H9 (cell line): ENCODE results near the gene RBM48. TPM values are rescaled to one million over a fixed set of nuclear protein-coding genes. Genes with fewer than 3 reads are reported as not detected.

Experiments
- DNase-seq: peaks from one replicate; pipeline ENCODE4 v3.0.0-alpha.2; 2017
- H2AFZ ChIP-seq: one replicate; pipeline ENCODE4 v1.6.1; 2013; ENCODE audit warnings: mild to moderate bottlenecking, low read length, control low read depth, moderate library complexity
- H2AK5ac ChIP-seq: 2 replicates; pipeline ENCODE4 v1.6.1; 2013; ENCODE audit warnings: low read length, control low read depth, mixed read lengths; ENCODE audit not compliant: insufficient read length
- H2BK120ac ChIP-seq: one replicate; pipeline ENCODE4 v1.6.1; 2013; ENCODE audit warnings: low read depth, mild to moderate bottlenecking, low read length, control low read depth, inconsistent platforms; ENCODE audit not compliant: poor library complexity, severe bottlenecking
- H2BK12ac ChIP-seq: 2 replicates; pipeline ENCODE4 v1.6.1; 2013; ENCODE audit warnings: low read length, control low read depth, mixed read lengths, low read depth; ENCODE audit not compliant: insufficient read length
- H2BK15ac ChIP-seq: 2 replicates; pipeline ENCODE4 v1.6.1; 2013; ENCODE audit warnings: low read depth, low read length, control low read depth
- H2BK20ac ChIP-seq: one replicate; pipeline ENCODE4 v1.6.1; 2013; ENCODE audit warnings: low read depth, mild to moderate bottlenecking, low read length, control low read depth, inconsistent platforms; ENCODE audit not compliant: poor library complexity, severe bottlenecking
- H2BK5ac ChIP-seq: 2 replicates; pipeline ENCODE4 v1.6.1; 2013; ENCODE audit warnings: low read length, control low read depth, mixed read lengths; ENCODE audit not compliant: insufficient read length
- H3K14ac ChIP-seq: 2 replicates; pipeline ENCODE4 v1.6.1; 2013; ENCODE audit warnings: low read length, control low read depth; ENCODE audit not compliant: insufficient read depth
- H3K18ac ChIP-seq: 2 replicates; pipeline ENCODE4 v1.6.1; 2013; ENCODE audit warnings: low read depth, mild to moderate bottlenecking, mixed read lengths, low read length, control low read depth; ENCODE audit not compliant: insufficient read length
- H3K23ac ChIP-seq: 2 replicates; pipeline ENCODE4 v1.6.1; 2013; ENCODE audit warnings: low read length, control low read depth, mixed read lengths, low read depth; ENCODE audit not compliant: insufficient read length
- H3K23me2 ChIP-seq: 2 replicates; pipeline ENCODE4 v1.6.1; 2013; ENCODE audit warnings: low read depth, mild to moderate bottlenecking, mixed read lengths, low read length, control low read depth; ENCODE audit not compliant: insufficient read length, poor library complexity, severe bottlenecking
- H3K27ac ChIP-seq: 2 replicates; pipeline ENCODE4 v1.5.1; 2013; ENCODE audit warnings: low read length, control low read depth, mixed read lengths, low read depth; ENCODE audit not compliant: insufficient read length
- H3K27me3 ChIP-seq: 2 replicates; pipeline ENCODE4 v1.6.1; 2013; ENCODE audit warnings: low read length, control low read depth, inconsistent platforms; ENCODE audit not compliant: insufficient read depth
- H3K4ac ChIP-seq: 2 replicates; pipeline ENCODE4 v1.6.1; 2013; ENCODE audit warnings: low read depth, mild to moderate bottlenecking, control low read depth, inconsistent platforms, low read length, moderate library complexity
- H3K4me1 ChIP-seq: 2 replicates; pipeline ENCODE4 v1.6.1; 2013; ENCODE audit warnings: low read length, control low read depth, inconsistent platforms; ENCODE audit not compliant: insufficient read depth
- H3K4me2 ChIP-seq: 2 replicates; pipeline ENCODE4 v1.6.1; 2013; ENCODE audit warnings: low read length, control low read depth, mixed read lengths; ENCODE audit not compliant: insufficient read length, insufficient read depth
- H3K56ac ChIP-seq: 2 replicates; pipeline ENCODE4 v1.6.1; 2013; ENCODE audit warnings: low read depth, mild to moderate bottlenecking, mixed read lengths, low read length, control low read depth; ENCODE audit not compliant: insufficient read length
- H3K79me1 ChIP-seq: 2 replicates; pipeline ENCODE4 v1.6.1; 2013; ENCODE audit warnings: low read depth, mild to moderate bottlenecking, moderate library complexity, low read length, control low read depth, inconsistent platforms; ENCODE audit not compliant: insufficient read depth, poor library complexity, severe bottlenecking
- H3K79me2 ChIP-seq: 2 replicates; pipeline ENCODE4 v1.6.1; 2013; ENCODE audit warnings: low read length, control low read depth, inconsistent platforms; ENCODE audit not compliant: insufficient read depth
- H3K9ac ChIP-seq: 2 replicates; pipeline ENCODE4 v1.6.1; 2013; ENCODE audit warnings: low read length, control low read depth, mixed read lengths; ENCODE audit not compliant: insufficient read length; ENCODE audit errors: extremely low read depth
- H3K9me3 ChIP-seq: one replicate; pipeline ENCODE4 v1.6.1; 2013; ENCODE audit warnings: low read depth, low read length, inconsistent platforms; ENCODE audit not compliant: control insufficient read depth
- H3T11ph ChIP-seq: one replicate; pipeline ENCODE4 v1.6.1; 2013; ENCODE audit warnings: mild to moderate bottlenecking, low read length, control low read depth, inconsistent platforms
- H4K20me1 ChIP-seq: one replicate; pipeline ENCODE4 v1.6.1; 2013; ENCODE audit not compliant: control insufficient read depth, insufficient read length, insufficient read depth
- H4K5ac ChIP-seq: 2 replicates; pipeline ENCODE4 v1.6.1; 2013; ENCODE audit warnings: low read depth, mild to moderate bottlenecking, mixed read lengths, low read length, control low read depth; ENCODE audit not compliant: insufficient read length
- H4K8ac ChIP-seq: replicated peaks from 2 replicates; pipeline ENCODE4 v1.6.1; 2013; ENCODE audit warnings: low read length, control low read depth, mixed read lengths, low read depth; ENCODE audit not compliant: insufficient read length
- H4K91ac ChIP-seq: 2 replicates; pipeline ENCODE4 v1.6.1; 2013; ENCODE audit warnings: low read depth, mild to moderate bottlenecking, moderate library complexity, mixed read lengths, low read length, control low read depth; ENCODE audit not compliant: insufficient read length
- H3K27ac Mint-ChIP-seq, 3 experiments: 2 replicates in 2 of 3; 3 replicates in 1 of 3; pipeline ENCODE4 v1.8.0; 2020 to 2021; ENCODE audit warnings: mixed read lengths in 3 of 3, mild to moderate bottlenecking in 1 of 3, moderate library complexity in 1 of 3
- H3K27me3 Mint-ChIP-seq: 2 replicates; pipeline ENCODE4 v1.8.0; 2021; ENCODE audit warnings: low read depth, mild to moderate bottlenecking, moderate library complexity, mixed read lengths
- H3K36me3 Mint-ChIP-seq, 3 experiments: 2 replicates in 2 of 3; 3 replicates in 1 of 3; pipeline ENCODE4 v1.8.0; 2020 to 2021; ENCODE audit warnings: low read depth in 3 of 3, mixed read lengths in 3 of 3; ENCODE audit not compliant: insufficient read depth in 1 of 3
- H3K4me1 Mint-ChIP-seq, 2 experiments: 2 replicates each; pipeline ENCODE4 v1.8.0; 2020; ENCODE audit warnings: mixed read lengths in 2 of 2
- H3K4me3 Mint-ChIP-seq, 2 experiments: 2 replicates in 1 of 2; 3 replicates in 1 of 2; pipeline ENCODE4 v1.8.0; 2020 to 2021; ENCODE audit warnings: mild to moderate bottlenecking in 2 of 2, mixed read lengths in 2 of 2, moderate library complexity in 1 of 2
- H3K9me3 Mint-ChIP-seq, 2 experiments: 2 replicates in 1 of 2; 3 replicates in 1 of 2; pipeline ENCODE4 v1.8.0; 2020; ENCODE audit warnings: mild to moderate bottlenecking in 2 of 2, mixed read lengths in 2 of 2, moderate library complexity in 1 of 2
- CTCF ChIP-seq: fragments of 200-600 bp; sonication (generic); conservative IDR thresholded peaks from 3 replicates; pipeline ENCODE4 v1.8.0; 2021; ENCODE audit warnings: antibody characterized with exemption, mild to moderate bottlenecking
- WGBS: extraction: QIAGEN DNeasy Blood & Tissue Kit; methylation state at CpG from one replicate; pipeline ENCODE4 v1.1.7; 2013; ENCODE audit warnings: missing lambda C conversion rate, low lambda C conversion rate, mixed read lengths; ENCODE audit not compliant: insufficient read length; ENCODE audit errors: extremely low coverage; 5-methylcytosine and 5-hydroxymethylcytosine counted together
- total RNA-seq: library from RNA; stranded (reverse); gene quantifications from 2 replicates; pipeline ENCODE4 v1.2.1, GENCODE V29; 2021

Gene RBM48
- total RNA-seq, 1 experiment from 2014 or later = 12.5 TPM

DNA sequence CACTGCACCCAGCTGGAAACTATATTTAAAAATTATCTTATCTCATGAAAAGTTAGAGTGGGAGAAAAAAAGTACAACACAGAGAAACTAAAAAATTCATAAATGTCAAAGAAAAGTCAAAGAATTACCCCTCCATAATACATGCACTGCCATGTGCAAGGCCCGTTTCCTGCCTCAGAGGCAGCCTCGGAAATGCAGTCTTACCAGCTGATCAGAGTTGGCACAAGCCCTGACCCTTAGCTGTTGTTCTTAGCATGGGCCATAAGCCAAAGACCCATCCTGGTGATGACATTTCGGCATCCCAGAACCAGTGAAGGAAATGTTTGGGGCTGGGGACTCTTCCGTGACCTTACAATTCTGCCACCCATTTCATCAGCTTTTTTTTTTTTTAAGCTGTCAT lies 21.6 kb downstream of the RBM48 start:
- H3K27ac Mint-ChIP-seq = no peak overlapping the region
- Histone ChIP-seq H2BK5ac (no peak overlapping the region), H3K27me3 (no peaks in the 10 kb centered on the region), H3K14ac (no peak overlapping the region; the same call in 1 of the 2 replicates), H3K56ac (no peak overlapping the region), H3K9me3 (no peaks in the 10 kb centered on the region), H3K27ac (no peak overlapping the region), H3K4me2 (no peak overlapping the region), H4K5ac (no peak overlapping the region), H2BK120ac (no peak overlapping the region), H3K79me2 (no peaks in the 10 kb centered on the region), H3T11ph (no peak overlapping the region), H4K20me1 (no peaks in the 10 kb centered on the region), H2BK20ac (no peak overlapping the region), H4K91ac (no peak overlapping the region), H3K79me1 (no peaks in the 10 kb centered on the region), H2BK12ac (no peak overlapping the region), H2BK15ac (no peak overlapping the region), H2AFZ (no peak overlapping the region), H3K23ac (no peak overlapping the region), H2AK5ac (no peak overlapping the region), H3K4me1 (no peaks in the 10 kb centered on the region), H3K4ac (no peak overlapping the region), H3K9ac (no peak overlapping the region), H4K8ac (no peak overlapping the region), H3K23me2 (no peaks in the 10 kb centered on the region), H3K18ac (no peak overlapping the region)
- no peaks in the 10 kb centered on the region for H3K27me3 Mint-ChIP-seq
- no peaks in the 10 kb centered on the region for H3K4me1 Mint-ChIP-seq
- no peak for TF ChIP-seq CTCF
- no CpG with 5 or more reads among the region's 4 CpGs for WGBS
- H3K4me3 Mint-ChIP-seq = no peak overlapping the region
- peaks cover 7 to 9% of the 10 kb centered on the region in 2 experiments; a peak in 4 of 5 replicates for H3K9me3 Mint-ChIP-seq
- DNase-seq = no peak
- no peaks in the 10 kb centered on the region; a peak in 1 of 7 replicates for H3K36me3 Mint-ChIP-seq
